Gastroesophageal sphincter (tissue), 3 donors: ENCODE results near the gene ZNF45.

Experiments used
- POLR2A ChIP-seq, 2 donors: fragments of 450-650 bp; IDR thresholded peaks; one replicate each; pipeline ENCODE4 v1.6.1; 2017; ENCODE audit warnings: antibody characterized with exemption in 2 of 2, mild to moderate bottlenecking in 2 of 2, moderate library complexity in 1 of 2
- TF ChIP-seq, protein P1 (sequence below), 4 experiments: fragments of 200-600 bp in 2 of 4; fragments of 450-650 bp in 2 of 4; sonication (generic) in 1 of 4; IDR thresholded peaks; one replicate each; pipeline ENCODE4 v1.5.1; 2017 to 2019; ENCODE audit warnings: antibody characterized with exemption in 4 of 4, mild to moderate bottlenecking in 2 of 4, moderate library complexity in 2 of 4

DNA sequence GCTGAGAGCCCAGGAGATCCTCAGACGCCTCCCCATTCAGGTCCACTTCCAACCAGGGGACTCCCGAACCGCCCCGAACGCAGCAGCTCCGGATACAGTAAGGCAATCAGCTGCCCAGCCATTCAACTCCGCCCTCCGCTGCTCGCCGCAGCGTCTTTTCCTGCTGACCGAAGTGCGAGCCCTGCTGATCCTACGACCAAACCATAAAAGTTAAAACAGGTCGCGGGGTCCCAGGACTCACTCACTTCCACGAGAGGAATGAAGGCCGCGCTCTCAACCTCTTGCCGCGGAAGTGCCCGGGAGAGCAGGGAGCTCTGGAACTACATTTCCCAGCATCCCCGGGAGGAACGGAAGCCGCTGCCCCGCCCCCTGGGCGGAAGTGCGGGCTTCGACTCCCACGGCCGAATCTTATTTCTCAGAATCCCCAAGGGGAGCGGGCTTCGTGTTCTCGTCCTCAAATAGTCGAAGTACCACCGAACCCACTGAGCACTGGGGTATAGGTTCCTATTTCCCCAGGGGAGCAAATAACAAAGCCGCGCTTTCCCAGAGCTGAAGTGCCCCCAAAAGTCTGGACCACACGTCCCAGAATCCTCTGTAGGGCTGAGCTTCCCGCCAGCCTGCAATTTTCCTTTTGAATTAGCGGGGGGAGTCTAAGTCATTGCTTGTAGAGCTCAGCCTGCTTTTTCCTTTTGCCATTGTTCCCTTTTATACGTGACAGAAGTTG, at the start of gene ZNF45:
- TF ChIP-seq, protein P1, sequence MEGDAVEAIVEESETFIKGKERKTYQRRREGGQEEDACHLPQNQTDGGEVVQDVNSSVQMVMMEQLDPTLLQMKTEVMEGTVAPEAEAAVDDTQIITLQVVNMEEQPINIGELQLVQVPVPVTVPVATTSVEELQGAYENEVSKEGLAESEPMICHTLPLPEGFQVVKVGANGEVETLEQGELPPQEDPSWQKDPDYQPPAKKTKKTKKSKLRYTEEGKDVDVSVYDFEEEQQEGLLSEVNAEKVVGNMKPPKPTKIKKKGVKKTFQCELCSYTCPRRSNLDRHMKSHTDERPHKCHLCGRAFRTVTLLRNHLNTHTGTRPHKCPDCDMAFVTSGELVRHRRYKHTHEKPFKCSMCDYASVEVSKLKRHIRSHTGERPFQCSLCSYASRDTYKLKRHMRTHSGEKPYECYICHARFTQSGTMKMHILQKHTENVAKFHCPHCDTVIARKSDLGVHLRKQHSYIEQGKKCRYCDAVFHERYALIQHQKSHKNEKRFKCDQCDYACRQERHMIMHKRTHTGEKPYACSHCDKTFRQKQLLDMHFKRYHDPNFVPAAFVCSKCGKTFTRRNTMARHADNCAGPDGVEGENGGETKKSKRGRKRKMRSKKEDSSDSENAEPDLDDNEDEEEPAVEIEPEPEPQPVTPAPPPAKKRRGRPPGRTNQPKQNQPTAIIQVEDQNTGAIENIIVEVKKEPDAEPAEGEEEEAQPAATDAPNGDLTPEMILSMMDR (IDR thresholded peaks at IDR 0.05): no peak
- peak in 1 of 2 donors; percentile 33 for TF ChIP-seq POLR2A (IDR thresholded peaks at IDR 0.05)
